AG08396 (cell line): Measurements from ENCODE around the gene NFKBIB.

Source experiments
- DNase-seq: peaks from one replicate; pipeline ENCODE4 v3.0.0; 2012; ENCODE audit warnings: low spot score, mixed read lengths

The NFKBIB gene

DNA sequence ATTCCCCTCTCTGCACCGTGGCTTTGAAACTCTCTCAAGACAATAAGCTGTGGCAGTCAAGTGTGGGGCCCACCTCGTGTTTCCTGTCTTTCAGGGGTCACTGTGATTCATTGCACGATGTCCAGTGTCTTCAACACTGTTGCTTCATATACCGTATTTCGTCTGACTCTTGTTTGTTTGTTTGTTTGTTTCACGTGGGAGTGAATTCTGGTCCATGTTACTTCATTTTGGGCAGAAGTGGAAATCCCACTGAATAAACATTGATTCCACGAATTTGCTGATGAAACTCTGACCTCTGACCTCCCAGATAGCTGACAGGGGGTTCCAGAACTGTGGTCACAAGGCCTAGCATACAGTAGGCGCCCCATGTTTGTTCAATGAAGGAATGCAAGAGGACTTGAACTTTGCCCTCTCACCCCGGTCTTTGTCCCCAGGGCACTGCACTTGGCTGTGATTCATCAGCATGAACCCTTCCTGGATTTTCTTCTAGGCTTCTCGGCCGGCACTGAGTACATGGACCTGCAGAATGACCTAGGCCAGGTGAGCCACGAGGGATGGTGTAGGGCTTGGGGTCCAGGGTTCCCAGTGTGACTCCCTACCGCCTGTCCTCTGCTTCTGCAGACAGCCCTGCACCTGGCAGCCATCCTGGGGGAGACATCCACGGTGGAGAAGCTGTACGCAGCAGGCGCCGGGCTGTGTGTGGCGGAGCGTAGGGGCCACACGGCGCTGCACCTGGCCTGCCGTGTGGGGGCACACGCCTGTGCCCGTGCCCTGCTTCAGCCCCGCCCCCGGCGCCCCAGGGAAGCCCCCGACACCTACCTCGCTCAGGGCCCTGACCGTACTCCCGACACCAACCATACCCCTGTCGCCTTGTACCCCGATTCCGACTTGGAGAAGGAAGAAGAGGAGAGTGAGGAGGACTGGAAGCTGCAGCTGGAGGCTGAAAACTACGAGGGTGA, 5.1 kb downstream of the NFKBIB start:
- DNase-seq, result no peak

DNA sequence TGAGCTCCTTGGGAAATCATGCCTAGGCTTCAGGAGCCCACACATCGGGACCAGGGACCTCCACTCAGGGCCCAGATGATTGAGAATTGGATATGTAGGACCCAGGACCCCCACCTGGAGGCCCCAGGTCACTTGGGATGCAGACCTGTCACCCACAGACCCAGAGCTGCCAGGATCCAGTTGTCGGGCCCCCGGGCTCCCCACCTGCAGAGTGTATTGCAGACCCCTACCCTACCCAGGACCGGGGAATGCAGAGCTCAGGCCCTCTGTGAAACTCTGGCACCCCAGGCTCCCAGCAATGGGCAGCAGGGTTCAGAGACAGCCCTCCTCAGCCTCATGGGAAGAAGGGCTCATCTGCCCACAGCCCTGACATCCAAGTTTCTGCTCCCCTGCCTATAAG, 5.9 kb downstream of the NFKBIB start:
- DNase-seq, result no peak

DNA sequence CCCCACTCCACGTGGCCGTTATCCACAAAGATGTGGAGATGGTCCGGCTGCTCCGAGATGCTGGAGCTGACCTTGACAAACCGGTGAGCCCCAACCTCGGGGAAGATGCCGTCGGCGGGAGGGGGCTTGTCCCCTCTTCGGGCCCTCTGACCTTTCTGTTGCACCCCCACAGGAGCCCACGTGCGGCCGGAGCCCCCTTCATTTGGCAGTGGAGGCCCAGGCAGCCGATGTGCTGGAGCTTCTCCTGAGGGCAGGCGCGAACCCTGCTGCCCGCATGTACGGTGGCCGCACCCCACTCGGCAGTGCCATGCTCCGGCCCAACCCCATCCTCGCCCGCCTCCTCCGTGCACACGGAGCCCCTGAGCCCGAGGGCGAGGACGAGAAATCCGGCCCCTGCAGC, 7.5 kb downstream of the NFKBIB start:
- no peak for DNase-seq

DNA sequence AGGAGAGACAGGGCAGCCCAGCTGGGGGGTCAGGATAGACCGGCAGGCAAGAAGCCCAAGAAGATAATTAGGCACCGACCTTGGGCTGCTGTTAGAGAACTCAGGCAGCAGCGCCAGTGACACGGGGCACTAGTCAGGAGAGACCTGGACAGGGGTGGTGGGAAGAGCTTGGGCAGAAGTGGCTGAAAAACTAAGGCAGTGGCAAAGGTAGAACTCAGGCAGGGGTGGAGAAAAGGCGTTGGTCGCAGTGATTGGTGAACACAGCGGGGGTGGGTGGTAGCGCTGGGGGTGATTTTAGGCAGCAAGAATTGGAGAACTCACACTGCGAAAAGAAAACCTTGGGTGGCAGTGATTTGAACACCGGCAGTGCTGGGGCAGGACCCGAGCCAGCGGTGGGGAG, 7.9 kb downstream of the NFKBIB start:
- DNase-seq, result no peak

DNA sequence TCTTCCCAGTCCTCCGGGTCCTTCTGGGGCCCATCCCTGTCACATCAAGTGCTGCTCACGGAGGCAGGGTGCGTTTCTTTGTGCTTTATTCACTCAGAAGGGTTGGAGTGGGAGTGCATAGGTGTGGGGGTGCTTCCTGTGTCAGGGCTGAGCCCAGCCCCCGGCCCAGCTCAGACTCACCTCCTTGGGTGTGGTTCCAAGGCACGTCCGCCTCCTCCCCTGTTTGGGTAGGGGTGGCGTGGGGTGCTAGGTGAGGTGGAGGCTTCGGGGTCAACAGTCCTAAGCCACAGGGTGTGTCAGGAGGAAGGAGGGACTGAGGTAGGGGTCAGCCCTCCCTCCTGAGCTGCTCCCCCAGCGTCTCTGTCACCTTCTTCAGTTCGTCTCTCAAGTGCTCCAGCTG, 9.1 kb downstream of the NFKBIB start:
- no peak for DNase-seq

DNA sequence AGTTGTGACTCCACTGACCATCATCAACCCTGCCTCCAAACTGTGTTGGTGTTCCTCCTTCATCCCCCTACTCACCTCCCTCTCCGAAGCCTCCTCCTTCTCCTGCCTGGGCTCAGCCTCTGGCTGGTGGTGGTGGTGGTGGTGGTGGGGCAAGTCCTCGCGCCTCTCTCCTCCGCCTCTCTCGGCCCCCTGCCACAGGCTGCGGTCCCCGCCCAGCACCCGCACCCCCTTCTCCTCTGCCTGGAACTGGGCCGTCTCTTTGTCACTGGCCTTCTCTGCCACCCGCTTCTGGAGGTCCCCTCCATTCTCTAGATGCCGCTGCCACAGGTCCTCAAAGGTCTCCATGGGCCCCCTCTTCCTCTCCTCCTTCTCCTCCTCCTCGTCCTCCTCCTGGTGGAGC, 10.7 kb downstream of the NFKBIB start:
- DNase-seq, result no peak

DNA sequence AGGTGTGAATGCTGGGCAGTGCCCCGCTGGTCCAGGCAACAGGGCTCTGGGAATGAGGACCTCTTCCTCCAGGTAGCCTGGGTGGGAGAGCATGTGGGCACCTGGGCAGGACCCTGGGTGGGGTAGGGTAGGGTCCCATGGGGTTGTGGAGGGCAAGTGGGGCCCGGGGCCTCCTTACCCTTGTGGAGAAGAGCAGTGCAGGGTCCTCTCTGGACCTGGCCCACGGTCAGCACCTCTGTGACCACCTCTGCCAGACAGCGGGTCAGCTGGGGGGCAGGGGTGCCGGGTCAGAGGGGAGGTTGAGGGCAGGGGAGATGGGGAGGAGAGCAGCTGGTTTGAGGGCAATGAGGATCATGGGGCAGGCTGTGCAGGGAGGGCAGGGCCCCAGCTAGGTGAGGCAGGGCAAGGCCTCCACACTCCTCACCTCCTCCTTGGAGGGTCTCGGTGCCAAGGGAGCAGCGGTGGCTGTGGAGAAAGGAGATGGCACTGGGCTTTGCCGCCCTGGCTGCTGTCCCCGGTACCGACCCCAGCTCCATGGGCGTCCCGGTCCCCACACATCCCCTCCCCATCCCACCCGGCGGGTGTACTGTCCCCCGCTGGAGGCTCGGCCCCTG, 11.7 kb downstream of the NFKBIB start:
- DNase-seq, result no peak

DNA sequence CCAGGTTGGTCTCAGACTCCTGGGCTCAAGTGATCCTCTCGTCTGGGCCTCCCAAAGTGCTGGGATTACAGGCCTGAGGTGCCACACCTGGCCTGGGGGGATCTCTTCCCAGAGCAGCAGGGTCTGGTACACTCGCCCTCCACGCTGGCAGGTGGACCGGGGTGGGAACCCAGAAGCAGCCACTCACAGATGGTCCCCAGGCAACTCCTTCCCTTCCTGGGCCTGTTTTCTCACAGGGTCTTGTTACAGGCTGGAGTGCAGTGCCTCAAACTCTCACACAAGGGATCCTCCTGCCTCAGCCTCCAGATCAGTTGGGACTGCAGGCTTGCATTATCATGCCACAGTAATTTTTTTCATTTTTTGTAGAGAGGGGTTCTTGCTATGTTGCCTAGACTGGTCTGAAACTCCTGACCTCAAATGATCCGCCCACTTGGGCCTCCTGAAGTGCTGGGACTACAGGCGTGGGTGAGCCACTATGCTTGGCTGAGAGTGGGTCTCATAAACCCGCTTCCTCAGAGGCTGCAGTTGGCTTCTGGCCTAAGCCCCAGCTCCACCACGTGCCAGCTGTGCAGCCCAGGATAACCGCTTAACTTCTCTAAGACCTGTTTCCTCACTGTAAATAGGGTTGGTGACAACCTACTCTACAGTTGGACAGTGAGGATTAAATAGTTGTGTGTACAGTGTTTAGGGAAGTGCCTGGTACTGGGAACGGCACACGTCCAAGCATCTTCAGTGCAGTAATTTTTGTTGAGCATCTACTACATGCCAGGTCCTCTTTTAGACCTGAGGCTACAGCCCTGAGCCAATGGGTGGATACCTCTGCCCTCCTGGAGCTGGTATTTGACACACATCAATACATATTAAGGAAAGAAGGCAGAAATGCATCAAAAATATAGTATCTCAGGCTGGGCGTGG, 13.1 kb downstream of the NFKBIB start:
- DNase-seq, result no peak

DNA sequence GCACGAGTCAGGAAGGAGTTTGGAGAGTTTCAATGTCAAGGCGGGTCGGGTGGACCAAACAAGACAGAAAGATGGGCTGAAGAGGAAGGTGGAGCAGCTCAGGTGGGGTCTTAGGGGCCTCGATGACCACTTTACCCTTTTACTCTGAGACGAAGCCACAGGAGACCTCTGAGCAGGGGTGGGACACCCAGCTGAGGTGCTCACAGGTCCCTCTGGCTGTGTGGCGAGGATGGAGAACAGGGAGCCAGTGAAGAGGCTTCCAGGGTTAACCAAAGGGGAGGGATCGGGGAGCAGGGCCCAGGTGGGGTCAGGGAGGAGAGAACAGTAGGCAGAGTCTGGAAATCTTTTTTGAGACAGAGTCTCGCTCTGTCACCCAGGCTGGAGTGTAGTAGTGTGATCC, 14.2 kb downstream of the NFKBIB start:
- no peak for DNase-seq

DNA sequence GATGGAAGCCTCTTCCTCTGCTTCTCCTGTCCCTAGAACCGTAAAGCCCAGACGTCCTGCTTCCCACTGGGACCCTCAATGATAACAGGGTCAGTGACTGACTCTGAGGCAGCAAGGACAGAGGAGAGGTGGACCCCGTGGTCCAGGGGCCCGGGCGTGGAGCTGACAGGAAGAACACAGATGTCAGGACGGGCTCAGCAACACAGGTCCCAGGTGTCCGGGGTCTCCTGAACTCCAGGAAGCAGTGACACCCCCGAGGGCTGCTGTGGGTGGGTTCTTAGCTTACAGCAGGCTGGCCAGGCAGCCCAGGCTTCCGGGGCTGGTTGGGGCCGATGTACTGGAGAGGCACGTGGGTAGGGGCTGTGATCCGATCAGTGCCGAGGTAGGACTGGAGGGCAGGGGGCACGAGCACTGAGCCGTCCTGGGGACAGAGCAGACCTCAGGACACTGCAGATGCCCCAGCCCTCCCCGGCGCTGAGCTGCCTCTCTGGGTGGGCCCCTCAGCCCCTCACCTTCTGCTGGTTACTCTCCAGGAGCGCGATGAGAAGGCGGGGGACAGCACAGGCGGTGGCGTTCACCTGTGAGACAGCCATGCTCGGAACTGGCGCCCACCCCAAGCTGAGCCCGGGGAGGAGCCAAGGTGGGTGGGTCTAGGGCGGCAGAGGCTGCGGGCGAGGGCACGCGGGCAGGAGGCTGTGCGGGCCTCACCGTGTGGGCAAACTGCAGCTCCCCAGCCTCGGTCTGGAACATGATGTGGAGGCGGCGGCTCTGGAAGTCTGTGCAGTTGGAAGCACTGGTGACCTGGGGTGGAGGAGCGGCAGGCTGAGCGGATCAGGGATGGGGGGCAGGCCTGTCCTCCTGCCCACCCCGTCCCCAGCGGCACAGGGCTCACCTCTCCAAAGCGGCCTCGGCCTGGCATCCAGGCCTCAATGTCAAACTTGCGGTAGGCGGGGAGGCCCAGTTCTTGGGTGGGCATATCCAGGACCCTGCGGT, 15.9 kb downstream of the NFKBIB start:
- no peak for DNase-seq

DNA sequence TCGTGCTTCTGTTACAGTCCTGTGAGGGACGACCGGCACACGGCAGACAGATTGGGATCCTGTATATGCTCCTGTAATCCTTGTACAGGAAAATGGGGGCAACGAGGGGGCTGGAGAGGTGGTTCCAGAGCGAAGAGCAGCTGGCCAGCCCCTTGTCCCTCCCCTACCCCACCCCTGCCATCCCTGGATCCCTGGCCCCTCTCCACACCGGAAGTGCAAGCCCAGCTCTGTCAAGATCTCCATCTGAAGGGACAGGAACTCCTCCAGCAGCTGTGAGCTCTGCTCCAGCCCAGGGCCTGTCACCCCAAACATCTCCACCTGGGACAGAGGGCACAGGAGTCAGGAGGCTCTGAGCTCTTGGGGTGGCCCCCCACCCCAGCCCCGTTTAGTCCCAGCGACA, 17.7 kb downstream of the NFKBIB start:
- DNase-seq, result no peak

DNA sequence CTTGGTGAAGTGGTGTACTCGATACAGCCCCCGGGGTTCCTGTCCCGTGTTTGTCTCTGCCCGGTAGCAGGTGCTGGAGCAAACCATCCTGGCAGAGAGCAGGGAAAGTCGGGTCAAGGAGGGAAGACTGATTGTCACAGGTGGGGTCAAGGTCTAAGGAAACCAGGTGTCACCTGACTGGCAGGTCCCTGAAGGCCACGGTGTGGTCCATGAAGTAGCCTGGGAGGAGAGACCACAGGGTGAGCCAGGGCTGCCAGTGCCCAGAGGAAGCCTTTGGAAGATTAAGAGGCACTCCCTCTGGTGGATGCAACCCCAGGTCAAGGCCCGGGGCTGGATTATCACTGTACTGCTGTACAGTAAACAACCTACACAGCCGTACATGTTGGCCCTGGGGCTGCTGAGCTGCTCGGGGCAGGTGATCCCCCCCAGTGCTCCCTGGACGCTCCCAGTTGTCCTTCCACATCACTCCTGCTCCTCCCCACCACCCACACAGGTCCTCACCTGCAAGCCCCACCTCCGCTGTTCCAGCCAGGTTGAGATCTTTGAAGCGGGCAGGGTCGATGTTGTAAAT, 18.2 kb downstream of the NFKBIB start:
- DNase-seq, result peak; percentile 44

DNA sequence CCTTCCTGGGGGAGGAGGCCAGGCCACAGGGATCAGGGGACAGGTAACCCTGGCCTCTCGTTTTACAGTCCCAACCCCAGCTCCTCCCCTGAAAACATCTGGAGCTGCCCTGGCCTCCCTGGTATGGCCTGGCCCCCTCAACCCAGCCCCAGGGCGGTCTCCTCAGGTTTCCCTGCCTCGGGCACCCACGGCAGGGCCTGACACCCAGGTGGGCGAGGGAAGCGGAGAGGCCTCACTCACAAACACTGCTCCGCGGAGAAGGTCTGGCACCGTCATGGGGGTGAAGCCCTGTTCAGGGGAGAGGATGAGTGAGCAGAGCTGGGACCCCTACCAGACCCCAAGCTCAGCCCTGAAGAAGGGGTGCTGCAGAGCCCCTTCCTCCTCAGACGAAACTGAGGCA, 18.8 kb downstream of the NFKBIB start:
- DNase-seq, result no peak

DNA sequence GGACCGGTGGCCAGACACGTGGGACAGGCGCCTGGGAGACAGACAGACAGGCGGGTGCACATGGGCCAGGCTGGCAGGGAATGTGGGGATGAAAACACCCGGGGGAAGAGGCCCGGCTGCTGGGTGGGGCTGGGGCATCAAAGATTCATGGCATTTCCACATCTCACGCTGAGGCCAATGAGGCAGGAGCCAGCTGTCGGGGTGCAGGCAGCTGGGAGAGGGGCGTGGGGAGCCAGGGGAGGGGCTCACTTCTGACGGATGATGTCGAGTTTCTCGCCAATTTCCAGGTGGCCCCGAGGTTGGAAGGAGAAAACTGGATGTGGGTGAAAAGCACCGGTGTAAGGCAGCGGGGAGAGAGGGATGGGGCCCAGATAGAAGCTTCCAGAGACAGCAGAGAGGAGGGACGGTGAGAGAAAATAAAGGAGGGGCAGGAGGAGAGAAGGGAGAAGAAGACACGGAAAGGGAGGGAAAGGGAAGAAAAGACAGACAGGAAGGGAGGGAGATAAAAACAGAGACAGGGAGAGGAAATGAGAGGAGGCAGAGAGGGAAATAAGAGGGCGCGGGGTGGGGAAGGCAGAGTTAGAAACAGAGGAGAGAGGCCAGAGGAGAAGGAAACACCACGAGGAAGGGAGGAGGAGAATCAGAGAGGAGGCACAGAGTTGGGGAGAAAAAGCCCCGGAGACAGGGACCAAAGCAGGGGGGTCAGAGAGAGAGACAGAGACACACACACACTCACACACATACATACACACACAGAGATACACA, 20.2 kb downstream of the NFKBIB start:
- peak; percentile 5 for DNase-seq

DNA sequence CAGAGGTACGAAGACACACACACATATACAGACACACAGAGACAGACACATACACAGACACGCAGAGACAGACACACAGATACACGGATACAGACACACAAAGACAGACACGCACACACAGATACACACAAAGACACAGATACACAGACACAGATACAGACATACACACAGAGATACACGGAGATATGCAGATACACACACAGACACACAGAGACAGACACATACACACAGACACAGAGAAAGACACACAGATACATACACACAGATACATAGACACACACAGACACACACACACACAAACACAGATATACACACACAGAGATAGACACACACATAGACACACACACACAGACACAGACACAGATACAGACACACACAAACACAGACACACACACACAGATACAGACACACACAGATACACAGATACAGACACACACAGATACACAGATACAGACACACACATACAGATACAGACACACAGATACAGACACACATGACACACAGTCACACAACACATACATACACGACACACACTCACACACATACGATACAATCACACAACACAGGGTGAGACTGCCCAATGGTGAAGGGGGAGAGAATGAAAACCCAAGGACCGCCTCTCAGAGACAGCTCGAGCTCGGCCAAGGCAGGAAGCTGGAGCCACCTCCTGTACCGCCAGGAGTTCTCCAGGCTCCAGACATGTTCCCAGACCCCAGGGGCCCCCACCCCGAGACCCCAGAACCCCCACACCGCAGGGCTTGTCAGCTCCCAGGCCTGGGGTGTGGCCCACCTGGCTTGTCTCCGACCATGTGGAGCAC, 21.0 kb downstream of the NFKBIB start:
- DNase-seq, result no peak

DNA sequence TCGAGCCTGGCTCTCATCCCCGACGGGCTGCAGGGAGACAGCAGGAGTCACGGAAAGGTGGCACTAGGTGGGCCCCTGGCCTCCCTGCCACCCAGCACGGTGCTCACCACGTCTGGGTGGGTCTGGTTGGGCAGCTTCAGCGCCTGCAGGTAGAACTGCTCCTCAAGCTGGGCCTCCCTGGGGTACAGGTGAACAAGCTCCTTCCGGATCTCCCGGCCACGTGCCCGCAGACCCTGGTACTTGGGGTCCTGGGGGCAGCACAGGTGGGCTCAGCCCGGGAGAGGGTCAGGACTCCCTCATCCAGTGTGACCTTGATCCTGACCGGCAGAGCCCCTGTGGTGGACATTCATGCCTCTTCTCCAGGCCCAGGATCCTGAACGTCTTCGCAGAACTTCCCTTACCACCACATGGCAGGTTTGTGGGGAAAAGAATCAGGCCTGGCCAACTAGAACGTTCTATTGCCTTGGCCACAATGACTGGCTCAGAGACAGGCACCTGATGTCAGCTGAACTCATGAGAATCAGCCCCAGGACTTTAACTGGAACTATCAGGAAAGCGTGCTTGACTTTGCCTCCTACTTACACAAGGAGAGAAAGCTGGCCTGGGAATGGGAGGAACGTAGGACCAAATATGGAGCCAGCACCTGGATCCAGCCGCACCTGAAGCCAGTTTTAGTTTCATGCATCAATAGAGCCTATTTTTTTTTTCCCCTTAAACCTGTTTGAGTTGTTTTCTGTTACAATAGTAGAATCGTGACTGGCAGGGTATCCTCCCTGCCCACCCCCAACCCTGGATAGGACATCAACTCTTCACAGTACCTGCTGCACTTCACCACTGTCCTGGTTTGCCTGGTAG, 21.9 kb downstream of the NFKBIB start:
- no peak for DNase-seq

DNA sequence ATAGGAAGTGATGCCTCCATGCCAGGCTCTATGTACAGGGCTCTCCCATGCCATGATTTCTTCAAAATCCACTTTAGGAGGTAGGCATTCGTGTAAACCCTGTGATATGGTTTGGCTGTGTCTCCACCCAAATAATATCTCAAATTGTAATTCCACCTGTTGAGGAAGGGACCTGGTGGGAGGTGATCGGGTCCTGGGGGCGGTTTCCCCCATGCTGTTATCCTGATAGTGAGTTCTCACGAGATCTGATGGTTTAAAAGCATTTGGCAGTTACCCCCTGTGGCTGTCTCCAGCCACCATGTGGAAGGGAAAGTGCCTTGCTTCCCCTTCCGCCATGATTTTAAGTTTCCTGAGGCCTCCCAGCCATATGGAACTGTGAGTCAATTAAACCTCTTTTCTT, 22.7 kb downstream of the NFKBIB start:
- DNase-seq, result no peak

DNA sequence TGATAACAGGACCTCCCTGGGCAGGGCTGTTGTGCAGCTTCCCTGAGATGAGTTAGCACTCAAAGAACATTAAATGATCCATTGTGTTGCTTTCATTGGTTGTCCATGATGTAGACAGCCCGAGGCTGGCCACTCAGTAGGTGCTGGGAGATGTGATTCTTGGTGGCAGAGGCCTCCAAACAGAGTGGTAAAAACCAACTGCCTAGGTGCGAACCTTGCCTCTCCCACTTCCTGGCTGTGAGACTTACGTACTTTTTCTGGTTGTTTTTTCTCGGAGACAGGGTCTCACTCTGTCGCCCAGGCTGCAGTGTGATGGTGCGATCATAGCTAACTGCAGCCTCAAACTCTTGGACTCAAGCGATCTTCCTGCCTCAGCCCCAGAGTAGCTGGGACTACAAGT, 24.6 kb downstream of the NFKBIB start:
- no peak for DNase-seq
